B cell (primary cell): ENCODE results near the gene SLC18A3. TPM values are rescaled to one million over a fixed set of nuclear protein-coding genes. Genes with fewer than 3 reads are reported as not detected.

Experiments
- ATAC-seq: fragments of 200-7000 bp; cut with Tn5 transposase; one replicate; pipeline ENCODE4 v1.10.0; 2021; ENCODE audit warnings: low read depth, mild to moderate bottlenecking, moderate number of reproducible peaks, moderate library complexity
- CTCF ChIA-PET: fragments of 350-600 bp; sonication (Branson Sonifier 250); formaldehyde crosslinking; loops from one replicate; lab custom pipeline; 2021; ENCODE audit warnings: antibody characterized with exemption, inconsistent platforms; lab: Charles Lee
- POLR2A ChIA-PET: fragments of 350-600 bp; sonication (Branson Sonifier 250); formaldehyde crosslinking; loops from one replicate; lab custom pipeline; 2021; ENCODE audit warnings: antibody characterized with exemption; lab: Charles Lee
- DNase-seq: peaks from one replicate; pipeline ENCODE4 v3.0.0; 2013
- H2AFZ ChIP-seq: 2 replicates; pipeline ENCODE4 v1.6.1; 2012; ENCODE audit warnings: mild to moderate bottlenecking, low read depth, low read length; ENCODE audit not compliant: insufficient read depth, poor library complexity, severe bottlenecking
- H3K27ac ChIP-seq, 2 donors: 1 replicate in 1 of 2; 2 replicates in 1 of 2; pipeline ENCODE4 v1.5.1; 2012 to 2013; ENCODE audit warnings: low read length in 2 of 2, mild to moderate bottlenecking in 2 of 2, moderate library complexity in 1 of 2
- H3K27me3 ChIP-seq, 4 experiments: fragments of 200-600 bp in 1 of 4; sonication (generic) in 1 of 4; replicated peaks in 1 of 4; 1 replicate in 2 of 4; 2 replicates in 2 of 4; pipeline versions ENCODE4 v1.6.1 to v1.7.0; 2013 to 2016; ENCODE audit warnings: low read length in 3 of 4, mild to moderate bottlenecking in 2 of 4, mixed read lengths in 1 of 4, moderate library complexity in 1 of 4; ENCODE audit not compliant: insufficient read depth in 4 of 4, control insufficient read depth in 3 of 4; ENCODE audit errors: control extremely low read depth in 1 of 4
- H3K36me3 ChIP-seq, 2 experiments: replicated peaks in 1 of 2; 1 replicate in 1 of 2; 2 replicates in 1 of 2; pipeline versions ENCODE4 v1.6.1 to v1.7.1; 2013; ENCODE audit warnings: low read length in 1 of 2; ENCODE audit not compliant: insufficient read depth in 2 of 2, control insufficient read depth in 1 of 2; ENCODE audit errors: control extremely low read depth in 1 of 2, extremely low read depth in 1 of 2
- H3K4me1 ChIP-seq, 2 donors: fragments of 200-600 bp in 1 of 2; sonication (generic) in 1 of 2; 1 replicate in 1 of 2; 2 replicates in 1 of 2; pipeline versions ENCODE4 v1.5.1 to v1.6.1; 2013 to 2017; ENCODE audit warnings: low read length in 2 of 2; ENCODE audit not compliant: control insufficient read depth in 2 of 2, insufficient read depth in 2 of 2
- H3K4me2 ChIP-seq: replicated peaks from 2 replicates; pipeline ENCODE3; 2012; ENCODE audit warnings: mild to moderate bottlenecking, low read depth, low read length; ENCODE audit not compliant: poor library complexity, severe bottlenecking
- H3K4me3 ChIP-seq, 5 experiments: fragments of 200-600 bp in 1 of 5; sonication (generic) in 1 of 5; 1 replicate in 3 of 5; 2 replicates in 2 of 5; pipeline versions ENCODE4 v1.5.1 to v1.7.0; 2011 to 2016; ENCODE audit warnings: low read length in 4 of 5, mild to moderate bottlenecking in 4 of 5, low read depth in 2 of 5, control low read depth in 1 of 5, moderate library complexity in 1 of 5; ENCODE audit not compliant: insufficient read depth in 1 of 5; ENCODE audit errors: control extremely low read depth in 1 of 5, extremely low read depth in 1 of 5
- H3K79me2 ChIP-seq: fragments of 200-600 bp; sonication (generic); one replicate; pipeline ENCODE4 v1.6.0; 2016; ENCODE audit warnings: low read length; ENCODE audit not compliant: control insufficient read depth, insufficient read depth
- H3K9ac ChIP-seq: fragments of 200-600 bp; sonication (generic); 2 replicates; pipeline ENCODE4 v1.6.1; 2017; ENCODE audit warnings: mild to moderate bottlenecking, low read length, moderate library complexity
- H3K9me3 ChIP-seq, 3 donors: one replicate each; pipeline versions ENCODE4 v1.6.1 to v1.7.1; 2013; ENCODE audit warnings: low read length in 2 of 3; ENCODE audit not compliant: control insufficient read depth in 2 of 3, insufficient read depth in 1 of 3; ENCODE audit errors: control extremely low read depth in 1 of 3
- H4K20me1 ChIP-seq: 2 replicates; pipeline ENCODE4 v1.6.0; 2012; ENCODE audit warnings: mild to moderate bottlenecking, low read length; ENCODE audit not compliant: insufficient read depth, control insufficient read depth, poor library complexity, severe bottlenecking
- H3K27ac Mint-ChIP-seq: one replicate; pipeline ENCODE4 v1.8.0; 2021; ENCODE audit warnings: mixed read lengths
- H3K27me3 Mint-ChIP-seq: one replicate; pipeline ENCODE4 v1.8.0; 2021; ENCODE audit warnings: mixed read lengths
- H3K4me1 Mint-ChIP-seq: one replicate; pipeline ENCODE4 v1.8.0; 2021; ENCODE audit warnings: mixed read lengths
- H3K4me3 Mint-ChIP-seq: one replicate; pipeline ENCODE4 v1.8.0; 2021; ENCODE audit warnings: mixed read lengths
- H3K9me3 Mint-ChIP-seq: one replicate; pipeline ENCODE4 v1.8.0; 2022; ENCODE audit warnings: mixed read lengths; ENCODE audit not compliant: insufficient read depth
- EZH2 ChIP-seq: IDR thresholded peaks from 2 replicates; pipeline ENCODE4 v1.6.1; 2012; ENCODE audit warnings: borderline replicate concordance, low read depth, mild to moderate bottlenecking, moderate library complexity, low read length; ENCODE audit not compliant: insufficient read depth, poor library complexity, severe bottlenecking
- WGBS: methylation state at CpG from one replicate; pipeline ENCODE4 v1.1.5; 2013; ENCODE audit warnings: missing lambda C conversion rate; ENCODE audit not compliant: insufficient coverage; 5-methylcytosine and 5-hydroxymethylcytosine counted together
- intact Hi-C: fragments of 100-400 bp; cut with micrococcal nuclease; formaldehyde crosslinking; loops from one replicate; pipeline ENCODE4 v1.10.0; 2022
- polyA plus RNA-seq: library from polyadenylated mRNA; depleted of rRNA; stranded (reverse); fragments of >200 nt; gene quantifications from 2 replicates; pipeline ENCODE4 v1.2.3, GENCODE V29; 2012
- total RNA-seq, 2 donors: library from RNA; stranded (reverse); fragments of 120-200 nt in 1 of 2; gene quantifications; 1 replicate in 1 of 2; 2 replicates in 1 of 2; pipeline versions ENCODE4 v1.2.3 to v1.2.4, GENCODE V29; 2013 to 2022
- TF ChIP-seq, protein P1 (sequence below): fragments of 200-600 bp; IDR thresholded peaks from one replicate; pipeline ENCODE4 v1.8.0; 2022; ENCODE audit warnings: antibody characterized with exemption, mild to moderate bottlenecking

SLC18A3 gene
- total and polyA plus RNA-seq, 2 donors (not counting 1 experiment from before 2014, with no cell fraction given), result not detected

GRCh38 chr10:49645417-49645816 lies 35.3 kb downstream of the SLC18A3 start:
- intact Hi-C loops, result no loop called here
- DNase-seq (no peak), ATAC-seq (no peak)
- ChIA-PET POLR2A (no interaction called here), CTCF (no interaction called here)
- Mint-ChIP-seq H3K9me3 (no peaks in the 10 kb centered on the region), H3K4me1 (peaks cover 10% of the 10 kb centered on the region), H3K4me3 (no peak overlapping the region), H3K27ac (no peak overlapping the region), H3K27me3 (peaks cover 39% of the 10 kb centered on the region)
- TF ChIP-seq, protein P1, sequence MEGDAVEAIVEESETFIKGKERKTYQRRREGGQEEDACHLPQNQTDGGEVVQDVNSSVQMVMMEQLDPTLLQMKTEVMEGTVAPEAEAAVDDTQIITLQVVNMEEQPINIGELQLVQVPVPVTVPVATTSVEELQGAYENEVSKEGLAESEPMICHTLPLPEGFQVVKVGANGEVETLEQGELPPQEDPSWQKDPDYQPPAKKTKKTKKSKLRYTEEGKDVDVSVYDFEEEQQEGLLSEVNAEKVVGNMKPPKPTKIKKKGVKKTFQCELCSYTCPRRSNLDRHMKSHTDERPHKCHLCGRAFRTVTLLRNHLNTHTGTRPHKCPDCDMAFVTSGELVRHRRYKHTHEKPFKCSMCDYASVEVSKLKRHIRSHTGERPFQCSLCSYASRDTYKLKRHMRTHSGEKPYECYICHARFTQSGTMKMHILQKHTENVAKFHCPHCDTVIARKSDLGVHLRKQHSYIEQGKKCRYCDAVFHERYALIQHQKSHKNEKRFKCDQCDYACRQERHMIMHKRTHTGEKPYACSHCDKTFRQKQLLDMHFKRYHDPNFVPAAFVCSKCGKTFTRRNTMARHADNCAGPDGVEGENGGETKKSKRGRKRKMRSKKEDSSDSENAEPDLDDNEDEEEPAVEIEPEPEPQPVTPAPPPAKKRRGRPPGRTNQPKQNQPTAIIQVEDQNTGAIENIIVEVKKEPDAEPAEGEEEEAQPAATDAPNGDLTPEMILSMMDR, result no peak
- no peak for TF ChIP-seq EZH2
- Histone ChIP-seq H3K27ac (no peak overlapping the region), H3K79me2 (no peaks in the 10 kb centered on the region), H3K27me3 (peaks cover 0 to 3% (median 0%) of the 10 kb centered on the region in 4 experiments), H3K4me1 (peaks cover 0 to 6% of the 10 kb centered on the region in 2 donors), H2AFZ (no peak overlapping the region), H3K4me3 (no peak overlapping the region), H3K36me3 (no peaks in the 10 kb centered on the region), H3K9me3 (no peaks in the 10 kb centered on the region), H3K4me2 (no peak overlapping the region), H3K9ac (no peak overlapping the region), H4K20me1 (no peaks in the 10 kb centered on the region)
- 99% methylated on average over 7 of the region's 8 CpGs for WGBS

- H3K27me3 ChIP-seq, result peaks cover 0 to 3% (median 0%) of the 10 kb centered on the region in 4 experiments
- H3K4me3 Mint-ChIP-seq, result no peak overlapping the region
- CTCF ChIA-PET, result no interaction called here
Measured at GRCh38 chr10:49645871-49646870, 36.1 kb downstream of the SLC18A3 start.

More at GRCh38 chr10:49645871-49646870, 36.1 kb downstream of the SLC18A3 start:
- Histone ChIP-seq H3K79me2 (no peaks in the 10 kb centered on the region), H3K9me3 (no peaks in the 10 kb centered on the region), H3K36me3 (no peaks in the 10 kb centered on the region), H3K9ac (no peak overlapping the region), H4K20me1 (no peaks in the 10 kb centered on the region), H3K4me3 (no peak overlapping the region), H2AFZ (no peak overlapping the region), H3K4me2 (no peak overlapping the region), H3K27ac (no peak overlapping the region), H3K4me1 (peaks cover 0 to 6% of the 10 kb centered on the region in 2 donors)
- ATAC-seq (no peak), DNase-seq (no peak)
- Mint-ChIP-seq H3K27me3 (peaks cover 38% of the 10 kb centered on the region), H3K27ac (no peak overlapping the region), H3K9me3 (no peaks in the 10 kb centered on the region), H3K4me1 (peaks cover 10% of the 10 kb centered on the region)
- 94% methylated on average over 20 of the region's 22 CpGs for WGBS
- intact Hi-C loops, result no loop called here
- TF ChIP-seq, protein P1, result no peak
- no peak for TF ChIP-seq EZH2
- POLR2A ChIA-PET, result no interaction called here
